GM12891 (cell line): ENCODE measurements around the gene SELENOT.

Source experiments
- POLR2A ChIP-seq: IDR thresholded peaks from 2 replicates; pipeline ENCODE4 v1.6.1; 2011; ENCODE audit warnings: low read depth, low read length, control low read depth
- POLR2AphosphoS5 ChIP-seq: IDR thresholded peaks from 2 replicates; pipeline ENCODE4 v1.6.1; 2011; ENCODE audit warnings: low read depth, low read length, control low read depth
- TAF1 ChIP-seq: IDR thresholded peaks from 2 replicates; pipeline ENCODE4 v1.6.1; 2011; ENCODE audit warnings: low read depth, low read length, control low read depth

DNA sequence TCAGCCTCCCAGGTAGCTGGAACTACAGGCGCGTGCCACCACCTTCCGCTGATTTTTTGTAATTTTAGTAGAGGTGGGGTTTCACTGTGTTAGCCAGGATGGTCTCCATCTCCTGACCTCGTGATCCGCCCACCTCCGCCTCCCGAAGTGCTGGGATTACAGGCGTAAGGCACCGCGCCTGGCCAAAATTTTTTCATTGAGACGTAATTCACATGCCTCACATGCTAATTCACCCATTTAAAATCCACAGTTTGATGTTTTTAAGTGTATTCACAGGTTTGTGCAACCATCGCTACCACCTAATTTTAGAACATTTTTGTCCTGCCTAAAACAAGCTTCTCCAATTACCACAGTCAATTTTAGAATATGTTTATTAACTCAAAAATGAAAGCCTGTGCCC, 37.1 kb downstream of the SELENOT start:
- TF ChIP-seq POLR2A (no peak), POLR2AphosphoS5 (no peak), TAF1 (no peak)
